Measurements from ENCODE around the gene SRRT.
A peak's percentile ranks its signal among the peaks of the same experiment; 100 is the strongest.

The SRRT gene, protein sequence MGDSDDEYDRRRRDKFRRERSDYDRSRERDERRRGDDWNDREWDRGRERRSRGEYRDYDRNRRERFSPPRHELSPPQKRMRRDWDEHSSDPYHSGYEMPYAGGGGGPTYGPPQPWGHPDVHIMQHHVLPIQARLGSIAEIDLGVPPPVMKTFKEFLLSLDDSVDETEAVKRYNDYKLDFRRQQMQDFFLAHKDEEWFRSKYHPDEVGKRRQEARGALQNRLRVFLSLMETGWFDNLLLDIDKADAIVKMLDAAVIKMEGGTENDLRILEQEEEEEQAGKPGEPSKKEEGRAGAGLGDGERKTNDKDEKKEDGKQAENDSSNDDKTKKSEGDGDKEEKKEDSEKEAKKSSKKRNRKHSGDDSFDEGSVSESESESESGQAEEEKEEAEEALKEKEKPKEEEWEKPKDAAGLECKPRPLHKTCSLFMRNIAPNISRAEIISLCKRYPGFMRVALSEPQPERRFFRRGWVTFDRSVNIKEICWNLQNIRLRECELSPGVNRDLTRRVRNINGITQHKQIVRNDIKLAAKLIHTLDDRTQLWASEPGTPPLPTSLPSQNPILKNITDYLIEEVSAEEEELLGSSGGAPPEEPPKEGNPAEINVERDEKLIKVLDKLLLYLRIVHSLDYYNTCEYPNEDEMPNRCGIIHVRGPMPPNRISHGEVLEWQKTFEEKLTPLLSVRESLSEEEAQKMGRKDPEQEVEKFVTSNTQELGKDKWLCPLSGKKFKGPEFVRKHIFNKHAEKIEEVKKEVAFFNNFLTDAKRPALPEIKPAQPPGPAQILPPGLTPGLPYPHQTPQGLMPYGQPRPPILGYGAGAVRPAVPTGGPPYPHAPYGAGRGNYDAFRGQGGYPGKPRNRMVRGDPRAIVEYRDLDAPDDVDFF

DNA sequence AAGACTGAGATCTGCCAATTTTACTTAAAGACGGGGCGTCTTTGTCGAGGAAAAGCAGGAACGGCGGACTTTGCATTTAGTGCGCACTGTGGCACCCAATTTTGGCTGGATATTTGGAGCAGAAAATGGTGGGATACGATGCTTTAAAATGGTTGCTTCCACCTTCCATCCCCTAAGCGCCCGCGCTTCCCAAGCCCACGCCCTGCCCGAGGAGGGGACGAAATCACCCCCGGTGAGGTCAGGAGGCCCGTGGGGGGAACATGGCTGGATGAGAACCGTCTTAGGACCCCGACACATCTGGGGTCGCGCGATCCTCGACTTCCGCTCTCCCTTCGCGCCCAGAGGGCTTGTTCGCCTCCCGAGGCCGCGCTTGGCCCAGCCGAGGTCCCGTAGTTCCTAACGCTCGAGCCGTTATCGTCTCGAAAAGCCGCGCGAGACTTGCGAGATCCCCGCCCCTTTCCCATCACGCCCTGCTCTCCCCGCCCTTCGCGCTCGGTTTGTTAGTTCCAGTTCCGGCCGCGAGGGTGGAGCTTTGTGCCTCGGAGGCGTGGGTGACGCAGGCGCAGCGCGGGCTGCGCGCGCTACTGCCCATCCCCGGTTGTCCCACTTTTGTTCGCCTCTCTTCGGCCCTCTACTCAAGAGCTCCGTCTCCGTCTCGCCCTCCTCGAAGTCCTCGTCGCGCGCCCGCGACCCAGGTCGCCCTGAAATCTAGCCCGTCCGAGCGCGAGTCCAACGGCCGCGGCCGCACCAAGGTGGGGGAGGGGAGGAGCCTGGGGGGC lies at the start of gene SRRT:
SRRT (plus strand) TSS at position 527 of the 779 bp plus-strand sequence. CDS start 488 bp downstream, outside the sequence.
- peak; percentile 99 for DNase-seq

DNA sequence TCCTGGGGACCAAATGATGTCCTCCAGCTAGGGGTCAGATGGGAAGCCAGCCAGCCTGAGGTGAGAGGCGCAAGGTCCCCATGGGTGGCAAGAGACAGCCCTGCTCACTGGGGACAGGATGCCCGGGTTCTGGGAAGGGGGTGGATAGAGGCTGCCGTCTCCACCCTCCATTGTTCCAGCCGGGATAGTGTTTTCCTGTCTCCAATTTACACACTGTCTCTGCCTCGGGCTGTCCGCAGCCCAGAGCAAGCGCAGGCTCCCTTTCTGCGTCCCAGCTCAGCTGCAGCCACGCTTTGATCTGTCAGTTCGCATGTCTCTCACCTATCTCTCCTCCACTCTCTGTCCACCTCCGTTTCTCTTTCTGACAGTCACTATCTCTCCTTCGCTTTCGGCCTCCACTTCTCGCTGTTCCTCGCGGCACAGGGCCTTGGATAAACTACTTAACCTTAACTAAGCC lies 49.7 kb upstream of the SRRT start:
- DNase-seq = no peak

DNA sequence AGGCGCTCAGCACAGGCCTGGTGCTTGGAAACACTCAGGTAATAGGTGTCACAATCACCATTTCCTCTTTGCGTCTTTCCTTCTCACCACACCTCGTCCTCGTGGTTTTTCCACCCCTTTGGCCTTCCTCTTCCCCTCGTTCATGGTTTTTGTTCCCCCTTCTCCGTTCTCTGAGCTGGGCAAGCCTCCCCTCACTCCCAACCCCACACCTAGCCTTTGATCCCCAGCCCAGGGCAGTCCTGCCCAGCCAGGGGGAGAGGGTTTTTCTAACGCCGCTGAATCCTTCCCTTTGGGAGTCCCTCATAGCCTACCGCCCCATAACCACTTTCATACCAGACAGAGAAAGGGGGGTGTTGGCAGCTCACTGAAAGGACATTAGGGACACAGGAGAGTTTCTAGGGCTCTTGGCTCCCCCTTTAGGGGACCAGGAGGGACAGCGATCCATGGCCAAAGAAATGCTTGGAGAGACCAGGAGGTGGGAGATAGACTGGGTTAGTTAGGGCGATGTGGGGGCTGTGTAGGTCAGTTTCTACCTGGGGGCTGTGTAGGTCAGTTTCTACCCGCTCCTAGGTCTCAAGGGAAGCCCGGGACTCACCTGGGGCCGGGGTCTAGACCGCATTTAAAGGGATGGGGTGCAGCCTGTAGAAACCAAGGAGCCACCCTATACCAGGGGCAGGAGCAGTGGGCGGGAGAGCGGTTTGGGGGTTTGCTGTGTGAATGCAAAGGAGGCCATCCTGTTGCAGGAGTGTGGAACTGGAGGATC lies 49.0 kb upstream of the SRRT start:
- no peak for DNase-seq

DNA sequence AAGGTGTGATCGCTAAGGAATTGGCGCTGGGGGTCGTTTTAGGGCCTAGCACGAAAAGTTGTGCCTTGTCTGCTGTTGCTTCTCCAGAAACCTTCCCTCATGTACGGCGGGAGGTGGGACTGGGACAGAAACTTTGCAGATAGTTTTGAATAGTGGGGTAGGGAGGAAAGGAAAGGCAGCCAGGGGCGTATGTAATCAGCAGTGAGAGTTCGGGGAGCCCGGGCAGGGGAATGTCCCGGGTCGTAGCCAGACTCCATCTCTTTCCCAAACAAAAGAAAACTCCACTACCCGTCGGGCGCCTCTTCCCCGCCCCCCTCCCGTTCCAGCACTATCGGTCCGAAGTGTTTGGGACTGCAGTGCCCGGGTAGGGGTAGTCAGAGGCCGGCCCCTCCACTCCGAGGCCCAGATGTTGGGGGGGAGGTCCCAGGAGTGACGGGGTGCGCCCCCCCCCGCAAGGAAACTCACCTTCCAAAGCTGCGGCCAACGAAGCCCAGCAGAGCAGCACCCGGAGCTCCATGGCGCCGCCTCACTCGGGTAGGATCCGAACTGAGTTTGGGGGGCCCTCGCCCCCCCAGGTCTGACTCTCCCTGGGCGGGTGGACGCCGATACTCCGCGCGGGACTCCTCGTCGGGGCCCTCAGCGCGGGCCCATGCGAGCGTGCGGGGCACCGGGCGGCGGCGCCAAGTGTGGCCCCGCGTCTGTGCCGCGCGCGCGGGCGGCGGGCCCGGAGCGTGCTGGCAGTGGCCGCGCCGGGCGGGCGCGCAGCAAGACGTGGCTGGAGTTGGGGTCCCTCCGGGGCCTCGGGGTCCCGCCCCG lies 48.2 kb upstream of the SRRT start:
- DNase-seq = no peak

DNA sequence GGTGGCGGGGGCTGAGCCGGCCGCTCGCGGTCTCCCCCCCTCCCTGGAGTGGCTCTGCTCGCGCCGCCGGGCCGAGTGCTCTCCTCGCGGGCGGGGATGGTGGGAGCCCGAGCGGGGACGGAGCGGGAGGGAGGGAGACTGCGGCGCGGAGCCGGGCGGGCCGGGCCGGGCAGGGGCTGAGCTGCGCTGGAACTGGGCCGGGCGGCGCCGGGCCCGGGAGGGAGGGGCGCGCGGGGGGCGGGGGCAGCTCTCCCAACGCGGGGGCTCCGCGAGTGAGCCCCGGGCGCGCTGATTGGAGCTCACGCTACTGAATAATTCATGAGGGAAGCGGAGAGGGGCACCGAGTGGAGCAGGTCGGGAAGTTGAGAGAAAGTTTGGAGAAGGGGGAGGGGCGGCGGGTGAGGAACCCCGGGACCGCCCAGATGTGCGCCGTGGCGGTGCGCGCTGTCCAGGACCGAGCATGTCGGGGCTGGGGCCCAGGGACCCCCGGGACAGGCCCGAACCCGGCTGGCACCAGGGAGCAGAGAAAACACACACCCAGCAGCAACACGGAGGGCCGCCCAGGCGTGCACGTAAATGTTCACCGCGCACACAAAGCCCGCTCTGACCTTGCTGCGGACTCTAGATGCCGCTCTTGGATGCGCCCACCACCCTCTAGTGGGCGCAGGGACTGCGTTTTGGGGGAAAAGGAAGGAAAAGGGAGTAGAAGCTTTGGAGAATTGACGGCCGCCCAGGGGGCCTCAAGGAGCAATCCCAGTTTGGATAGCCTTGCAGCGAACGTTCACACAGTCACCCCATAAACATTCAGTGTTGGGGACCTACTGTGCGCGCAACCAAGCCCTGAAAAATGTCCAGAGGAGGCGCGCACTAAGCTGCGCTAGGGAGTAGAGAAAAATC lies 47.3 kb upstream of the SRRT start, which contains the start of gene EPHB4:
EPHB4 (minus strand) TSS at position 194 of the 897 bp plus-strand sequence. CDS start 493 bp downstream, outside the sequence.
- no peak for DNase-seq

DNA sequence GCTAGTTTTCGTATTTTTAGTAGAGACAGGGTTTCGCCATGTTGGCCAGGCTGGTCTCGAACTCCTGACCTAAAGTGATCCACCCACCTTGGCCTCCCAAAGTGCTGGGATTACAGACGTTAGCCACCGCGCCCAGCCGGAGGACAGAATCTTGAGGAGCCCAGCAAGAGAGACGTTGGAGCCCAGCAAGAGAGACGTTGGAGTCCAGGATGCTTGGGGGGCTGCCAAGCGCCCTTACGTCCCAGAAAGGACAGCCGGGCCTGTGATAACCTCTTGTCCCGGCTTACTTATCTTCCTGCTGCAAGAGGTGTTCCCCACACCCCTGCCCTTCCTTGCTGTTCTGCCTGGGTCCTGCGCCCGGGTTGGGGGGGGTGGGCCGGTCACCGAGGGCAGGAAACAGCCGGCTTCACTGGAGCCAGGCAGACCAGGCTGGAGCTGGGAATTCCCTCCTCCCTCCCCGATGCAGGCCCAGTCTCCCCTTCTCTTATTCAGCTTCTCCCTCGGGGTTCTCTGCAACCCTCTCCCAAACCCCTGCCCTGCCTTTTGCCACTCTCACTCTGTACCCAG lies 45.7 kb upstream of the SRRT start:
- no peak for DNase-seq

DNA sequence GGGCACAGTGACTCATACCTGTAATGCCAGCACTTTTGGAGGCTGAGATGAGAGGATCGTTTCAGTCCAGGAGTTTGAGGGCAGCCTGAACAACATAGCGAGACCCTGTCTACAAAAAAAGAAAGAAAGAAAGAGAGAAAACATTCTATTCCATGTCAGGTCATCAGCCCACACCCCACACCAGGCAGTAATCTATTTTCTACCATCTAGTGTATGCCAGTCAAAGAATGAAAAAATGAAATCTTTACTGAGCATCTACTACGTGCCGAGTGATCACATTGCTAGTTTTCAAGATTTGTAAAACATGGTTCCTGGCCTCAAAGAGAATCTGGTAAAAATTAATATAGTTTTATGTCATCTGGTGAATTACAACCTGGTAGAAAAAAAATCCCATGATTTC lies 44.5 kb upstream of the SRRT start:
- DNase-seq = no peak

DNA sequence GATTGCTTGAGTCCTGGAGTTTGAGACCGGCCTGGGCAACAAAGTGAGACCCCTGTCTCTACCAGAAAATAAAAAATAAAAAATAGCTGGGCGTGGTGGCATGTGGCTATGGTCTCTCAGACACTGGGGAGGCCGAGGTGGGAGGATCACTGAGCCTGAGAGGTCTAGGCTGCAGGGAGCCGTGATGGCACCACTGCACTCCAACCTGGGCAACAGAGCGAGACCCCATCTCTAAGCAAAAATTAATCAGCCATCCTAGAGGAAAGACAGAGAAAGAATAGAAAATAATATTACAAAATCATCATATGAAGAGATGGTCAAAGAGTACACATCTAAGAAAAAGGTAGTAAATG lies 42.6 kb upstream of the SRRT start:
- DNase-seq = no peak

DNA sequence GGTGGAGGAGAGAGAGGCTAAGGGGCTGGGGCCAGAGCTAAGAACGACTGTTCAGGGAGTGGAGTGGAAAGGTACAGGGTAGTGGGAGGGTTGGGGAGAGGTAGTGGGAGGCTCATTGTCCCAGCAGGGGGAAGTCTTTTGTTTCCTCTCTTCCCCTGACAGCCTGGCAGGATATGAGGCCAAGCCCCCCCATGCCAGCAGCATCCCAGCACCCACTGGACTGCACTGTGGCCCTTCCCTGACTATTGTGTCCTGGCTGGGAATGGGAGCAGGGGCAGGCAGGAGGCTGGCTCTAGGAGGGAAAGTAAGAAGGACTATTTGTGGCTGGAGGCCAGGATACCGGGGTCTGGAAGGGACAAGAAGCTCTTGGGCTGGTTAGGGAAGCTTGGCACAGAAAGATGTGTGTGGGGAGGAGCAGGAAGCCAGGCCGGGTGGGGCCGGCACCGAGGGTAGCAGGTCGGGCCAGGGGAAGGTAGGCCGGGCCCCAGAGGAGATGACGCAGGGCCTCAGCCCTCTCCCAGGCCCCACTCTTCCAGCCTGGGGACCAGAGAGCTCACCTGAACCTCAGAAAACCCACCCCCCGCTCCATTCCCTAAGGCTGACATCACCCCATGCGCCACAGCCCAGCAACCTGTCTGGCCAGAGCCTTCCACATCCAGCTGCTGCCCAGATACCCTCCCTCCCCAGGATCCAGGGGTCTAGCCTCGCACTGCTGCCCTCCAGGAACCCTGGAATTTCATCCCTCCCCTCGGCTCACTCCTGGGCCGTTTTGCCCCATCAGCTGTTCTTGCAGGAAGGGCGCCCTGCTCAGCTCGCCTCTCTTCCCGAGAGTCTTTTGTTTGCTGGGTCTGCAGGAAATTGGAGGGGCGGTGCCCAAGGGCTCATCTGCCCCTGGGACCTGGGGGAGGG lies 38.7 kb upstream of the SRRT start:
- no peak for DNase-seq

DNA sequence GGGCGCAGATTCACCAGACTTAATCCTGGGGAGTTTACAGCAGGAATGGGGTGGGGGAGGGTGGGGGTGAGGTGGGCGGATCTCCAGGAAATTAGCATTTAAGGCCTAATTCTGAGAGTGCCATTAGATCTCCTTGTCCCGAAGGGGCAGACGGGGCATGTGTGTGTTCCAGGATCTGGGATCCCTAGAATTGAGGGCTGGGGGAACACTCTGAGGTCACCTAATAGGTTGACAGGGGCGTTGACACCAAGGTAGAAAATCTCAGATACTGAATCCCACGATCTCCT lies 38.1 kb upstream of the SRRT start:
- DNase-seq = no peak

DNA sequence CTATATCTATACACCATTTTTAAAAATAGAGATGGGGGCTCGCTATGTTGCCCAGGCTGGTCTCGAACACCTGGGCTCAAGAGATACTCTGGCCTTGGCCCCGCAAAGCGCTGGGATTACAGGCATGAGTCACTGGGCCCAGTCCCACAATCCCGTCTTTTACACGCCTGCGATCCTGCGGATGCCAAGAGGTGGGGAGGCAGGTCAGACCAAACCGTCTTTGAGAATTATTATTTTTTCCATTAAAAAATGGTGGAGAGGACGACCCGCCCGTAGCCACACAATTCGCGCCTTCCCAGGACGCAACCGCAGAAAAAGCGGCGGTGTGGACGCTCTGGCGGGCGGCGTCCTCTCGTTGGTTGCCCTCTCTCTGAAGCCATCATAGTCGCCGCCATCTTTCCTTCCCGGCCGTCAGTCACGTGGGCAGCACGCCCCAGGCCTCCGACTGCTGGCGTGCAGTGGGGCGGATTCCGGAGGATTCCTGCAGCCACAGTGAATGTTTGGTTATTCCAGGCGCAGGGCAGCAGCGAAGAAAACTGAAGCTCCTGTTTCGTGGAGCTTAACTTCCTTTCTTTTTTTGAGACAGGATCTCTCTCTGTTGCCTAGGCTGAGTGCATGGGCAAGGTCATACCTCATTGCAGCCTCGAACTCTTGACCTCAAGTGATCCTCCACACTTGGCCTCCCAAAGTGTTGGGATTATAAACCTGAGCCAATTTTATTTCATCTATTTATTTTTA lies 37.6 kb upstream of the SRRT start:
- DNase-seq = peak; percentile 81

DNA sequence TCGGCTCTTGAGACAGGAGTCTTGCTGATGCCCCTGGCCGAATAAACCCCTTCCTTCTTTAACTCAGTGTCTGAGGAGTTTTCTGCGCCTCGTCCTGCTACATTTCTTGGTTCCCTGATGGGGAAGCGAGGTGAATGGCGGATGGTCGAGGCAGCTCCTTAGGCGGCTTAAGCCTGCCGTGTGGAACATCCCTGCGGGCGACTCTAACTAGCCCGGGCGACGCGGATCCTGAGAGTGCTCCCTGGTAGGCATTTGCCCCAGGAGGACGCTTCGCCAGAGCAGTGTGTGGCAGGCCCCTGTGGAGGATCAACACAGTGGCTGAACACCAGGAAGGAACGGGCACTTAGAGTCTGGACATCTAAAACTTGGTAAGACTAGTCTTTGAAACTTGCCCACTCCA lies 35.5 kb upstream of the SRRT start:
- DNase-seq = no peak

DNA sequence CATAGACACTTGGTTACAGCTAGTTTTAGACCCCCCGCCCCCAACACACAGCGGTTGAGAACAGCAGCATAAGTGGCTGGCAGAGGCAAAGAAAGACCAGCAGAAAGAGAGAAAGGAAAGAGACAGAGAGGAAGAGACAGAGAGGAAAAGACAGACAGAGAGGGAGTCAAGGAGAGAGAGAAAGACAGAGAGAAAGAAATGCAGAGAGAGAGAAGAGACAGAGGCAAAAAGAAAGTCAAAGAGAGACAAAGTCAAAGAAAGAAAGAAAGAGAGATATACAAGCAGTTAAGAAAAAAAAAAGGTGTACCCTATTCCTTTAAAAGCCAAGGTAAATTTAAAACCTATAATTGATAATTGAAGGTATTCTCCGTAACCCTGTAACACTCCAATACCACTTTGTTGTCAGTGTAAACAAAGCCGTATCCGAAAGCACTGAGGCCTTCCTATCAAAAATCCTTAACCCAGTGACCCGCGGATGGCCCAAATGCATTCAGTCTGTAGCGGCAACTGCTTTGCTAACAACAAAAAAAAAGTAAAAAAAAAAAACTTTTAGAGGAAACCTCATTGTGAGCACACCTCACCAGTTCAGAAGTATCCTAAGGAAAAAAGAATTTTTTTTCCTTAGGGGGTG lies 34.3 kb upstream of the SRRT start:
- no peak for DNase-seq

DNA sequence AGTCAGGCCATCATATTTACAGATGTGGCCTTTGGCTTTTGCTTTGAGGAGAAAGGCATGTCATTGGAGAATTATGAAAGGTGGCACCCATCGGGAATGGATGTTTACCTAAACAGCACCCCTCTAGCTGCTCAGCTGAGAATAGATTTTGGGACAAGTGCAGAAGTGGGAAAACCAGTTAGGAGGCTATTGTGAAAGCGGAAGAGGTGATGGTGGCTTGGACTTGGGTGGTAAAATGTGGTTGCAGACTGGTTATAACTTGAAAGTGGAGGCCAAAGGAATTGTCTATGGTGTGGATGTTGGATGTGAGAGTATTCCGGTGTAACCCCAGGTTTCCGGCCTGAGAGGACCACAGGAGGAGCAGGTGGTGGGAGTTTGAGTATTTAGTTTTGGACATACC lies 27.5 kb upstream of the SRRT start:
- DNase-seq = no peak

DNA sequence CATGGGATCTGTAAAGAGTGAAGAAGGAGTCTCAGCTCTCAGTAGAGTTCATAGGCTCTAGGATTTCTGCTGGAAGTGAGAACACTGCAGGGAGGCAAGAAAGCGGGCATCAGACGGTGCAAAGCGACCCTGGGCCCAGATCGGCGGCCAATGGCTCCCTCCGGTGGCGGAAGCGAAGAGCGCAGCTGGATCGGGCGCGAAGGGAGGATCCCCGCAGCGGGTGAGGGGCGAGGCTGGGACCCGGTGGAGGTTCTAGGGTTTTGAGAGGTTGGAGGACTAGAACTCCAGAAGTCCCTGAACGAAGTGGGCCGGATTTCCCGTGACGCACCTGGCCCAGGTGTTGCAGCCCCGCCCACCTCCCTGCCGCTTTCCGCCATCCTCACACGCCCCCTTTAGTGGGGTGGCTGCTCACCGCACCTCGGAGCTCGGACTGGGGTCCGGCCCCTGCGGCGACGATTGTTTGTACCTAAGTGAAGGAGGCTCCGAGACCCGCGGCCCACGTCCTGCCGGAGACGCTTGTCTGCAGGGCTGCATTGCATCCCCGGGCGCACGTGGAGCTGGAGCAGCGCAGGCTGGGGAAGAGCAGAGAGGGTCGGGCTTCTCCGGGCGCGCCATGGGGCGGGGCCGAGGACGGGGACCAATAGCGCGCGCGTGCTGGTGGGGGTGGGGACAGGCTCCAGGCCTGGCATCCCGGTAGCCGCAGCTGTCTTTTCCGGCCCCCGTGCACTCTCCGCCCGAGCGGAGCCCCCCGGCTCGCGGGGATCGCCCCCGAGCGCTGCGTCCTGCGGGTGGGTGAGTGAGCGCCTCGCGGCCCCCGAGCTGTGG lies 22.6 kb upstream of the SRRT start, which contains the start of gene SLC12A9:
SLC12A9 (plus strand) TSS at position 666 of the 825 bp plus-strand sequence. CDS start 1,485 bp downstream, outside the sequence.
- DNase-seq = peak; percentile 85

DNA sequence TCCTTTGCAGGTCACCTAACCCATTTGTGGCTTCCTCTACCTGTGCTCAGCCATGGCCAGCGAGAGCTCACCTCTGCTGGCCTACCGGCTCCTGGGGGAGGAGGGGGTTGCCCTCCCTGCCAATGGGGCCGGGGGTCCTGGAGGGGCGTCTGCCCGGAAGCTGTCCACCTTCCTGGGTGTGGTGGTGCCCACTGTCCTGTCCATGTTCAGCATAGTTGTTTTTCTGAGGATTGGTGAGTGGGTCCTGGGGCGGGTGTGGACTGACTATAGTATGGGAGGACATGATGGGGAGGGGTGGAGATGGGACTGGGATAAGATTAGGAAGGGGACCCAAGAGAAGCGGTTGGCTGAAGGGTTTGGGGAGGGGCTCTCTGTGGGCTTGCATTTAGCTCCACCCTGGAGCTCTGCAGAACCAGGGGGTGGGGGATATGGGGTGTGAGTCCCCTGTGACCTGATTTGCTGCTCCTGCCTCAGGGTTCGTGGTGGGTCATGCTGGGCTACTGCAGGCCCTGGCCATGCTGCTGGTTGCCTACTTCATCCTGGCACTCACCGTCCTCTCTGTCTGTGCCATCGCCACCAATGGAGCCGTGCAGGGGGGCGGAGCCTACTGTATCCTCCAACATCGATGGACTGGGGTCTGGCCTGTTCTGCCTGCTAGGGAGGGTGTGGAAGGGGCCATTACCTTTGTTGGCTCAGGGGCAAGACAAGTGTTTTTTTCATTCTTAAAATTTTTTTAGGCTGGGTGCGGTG lies 20.6 kb upstream of the SRRT start:
- no peak for DNase-seq
